Calu3 (cell line): ENCODE data around the gene RNF183. TPM values are rescaled to one million over a fixed set of nuclear protein-coding genes. Genes with fewer than 3 reads are reported as not detected.

Experiments
- BruUV-seq: library from RNA; stranded (reverse); fragments of 400-500 nt; replicated peaks from 2 replicates; lab custom pipeline; 2021; lab: Mats Ljungman, UMichigan
- CTCF ChIA-PET: fragments of 300-600 bp; sonication (Branson Sonifier 250); formaldehyde crosslinking; loops from one replicate; lab custom pipeline; 2022; ENCODE audit warnings: antibody characterized with exemption; lab: Charles Lee
- DNase-seq: peaks from one replicate; pipeline ENCODE4 v3.0.0; 2022
- H3K27ac Mint-ChIP-seq: one replicate; pipeline ENCODE4 v1.8.0; 2022; ENCODE audit warnings: mixed read lengths; ENCODE audit not compliant: unreplicated experiment
- H3K27me3 Mint-ChIP-seq: one replicate; pipeline ENCODE4 v1.8.0; 2022; ENCODE audit warnings: mixed read lengths; ENCODE audit not compliant: unreplicated experiment
- H3K36me3 Mint-ChIP-seq: one replicate; pipeline ENCODE4 v1.8.0; 2022; ENCODE audit warnings: mild to moderate bottlenecking, moderate library complexity, mixed read lengths; ENCODE audit not compliant: insufficient read depth, unreplicated experiment
- H3K4me1 Mint-ChIP-seq: one replicate; pipeline ENCODE4 v1.8.0; 2022; ENCODE audit warnings: mild to moderate bottlenecking, low read depth, mixed read lengths; ENCODE audit not compliant: unreplicated experiment
- H3K4me3 Mint-ChIP-seq: one replicate; pipeline ENCODE4 v1.8.0; 2022; ENCODE audit warnings: mild to moderate bottlenecking, low read depth, moderate library complexity, mixed read lengths; ENCODE audit not compliant: unreplicated experiment
- H3K9me3 Mint-ChIP-seq: one replicate; pipeline ENCODE4 v1.8.0; 2022; ENCODE audit warnings: low read depth, mixed read lengths; ENCODE audit not compliant: unreplicated experiment
- intact Hi-C: fragments of 100-400 bp; cut with micrococcal nuclease; formaldehyde crosslinking; loops from one replicate; pipeline ENCODE4 v1.10.0; 2022; ENCODE audit not compliant: unreplicated experiment
- total RNA-seq: library from RNA; stranded (reverse); gene quantifications from 2 replicates; pipeline ENCODE4 v1.2.3, GENCODE V29; 2022
- TF ChIP-seq, protein P1 (sequence below): fragments of 200-600 bp; IDR thresholded peaks from one replicate; pipeline ENCODE4 v1.8.0; 2022; ENCODE audit warnings: antibody characterized with exemption; ENCODE audit not compliant: unreplicated experiment

RNF183 gene
- total RNA-seq, 1 experiment from 2014 or later, result 1.5 TPM

- no TSS peak for BruUV-seq
- Mint-ChIP-seq H3K27ac (no peak overlapping the region), H3K27me3 (no peaks in the 10 kb centered on the region), H3K4me3 (no peak overlapping the region), H3K36me3 (no peaks in the 10 kb centered on the region), H3K9me3 (no peaks in the 10 kb centered on the region), H3K4me1 (no peaks in the 10 kb centered on the region)
- intact Hi-C loops, result no loop called here
- no peak for DNase-seq
- CTCF ChIA-PET, result interaction anchor here (0.6 kb wide), 1 partner anchor 22 kb away, joined by 3 read pairs; no protein-coding TSS in a partner anchor
- TF ChIP-seq, protein P1, sequence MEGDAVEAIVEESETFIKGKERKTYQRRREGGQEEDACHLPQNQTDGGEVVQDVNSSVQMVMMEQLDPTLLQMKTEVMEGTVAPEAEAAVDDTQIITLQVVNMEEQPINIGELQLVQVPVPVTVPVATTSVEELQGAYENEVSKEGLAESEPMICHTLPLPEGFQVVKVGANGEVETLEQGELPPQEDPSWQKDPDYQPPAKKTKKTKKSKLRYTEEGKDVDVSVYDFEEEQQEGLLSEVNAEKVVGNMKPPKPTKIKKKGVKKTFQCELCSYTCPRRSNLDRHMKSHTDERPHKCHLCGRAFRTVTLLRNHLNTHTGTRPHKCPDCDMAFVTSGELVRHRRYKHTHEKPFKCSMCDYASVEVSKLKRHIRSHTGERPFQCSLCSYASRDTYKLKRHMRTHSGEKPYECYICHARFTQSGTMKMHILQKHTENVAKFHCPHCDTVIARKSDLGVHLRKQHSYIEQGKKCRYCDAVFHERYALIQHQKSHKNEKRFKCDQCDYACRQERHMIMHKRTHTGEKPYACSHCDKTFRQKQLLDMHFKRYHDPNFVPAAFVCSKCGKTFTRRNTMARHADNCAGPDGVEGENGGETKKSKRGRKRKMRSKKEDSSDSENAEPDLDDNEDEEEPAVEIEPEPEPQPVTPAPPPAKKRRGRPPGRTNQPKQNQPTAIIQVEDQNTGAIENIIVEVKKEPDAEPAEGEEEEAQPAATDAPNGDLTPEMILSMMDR, result no peak
Observed at GRCh38 chr9:113317777-113318176, 14.6 kb upstream of the RNF183 start.

DNA sequence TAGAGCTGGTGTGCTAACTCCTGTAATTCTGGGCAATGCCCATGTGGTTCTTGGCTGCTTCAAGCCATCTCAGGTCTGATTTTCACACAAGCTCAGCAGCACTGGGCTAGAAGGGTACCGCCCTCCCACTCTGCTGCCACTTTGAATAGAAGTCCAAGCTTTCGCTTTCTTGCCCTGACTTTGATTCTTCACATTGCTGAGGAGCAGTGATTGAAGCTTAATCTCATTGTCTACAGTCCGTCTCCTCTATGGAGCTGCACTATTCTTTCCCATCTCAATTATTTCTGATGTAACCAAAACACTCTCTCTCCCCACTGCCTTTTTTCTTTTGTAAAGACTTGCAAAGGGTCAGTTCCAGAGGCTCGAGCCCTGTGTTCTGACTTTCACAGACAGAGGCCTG is 12.9 kb upstream of the RNF183 start:
- Mint-ChIP-seq H3K4me1 (no peaks in the 10 kb centered on the region), H3K27ac (no peak overlapping the region), H3K4me3 (no peak overlapping the region), H3K9me3 (no peaks in the 10 kb centered on the region), H3K36me3 (no peaks in the 10 kb centered on the region), H3K27me3 (no peaks in the 10 kb centered on the region)
- intact Hi-C loops, result no loop called here
- no peak for DNase-seq
- BruUV-seq, result no TSS peak
- TF ChIP-seq, protein P1, result no peak
- CTCF ChIA-PET, result interaction anchor here (0.5 to 0.7 kb wide), 2 partner anchors 29 to 466 kb away, joined by 3 to 4 read pairs; no protein-coding TSS in a partner anchor

DNA sequence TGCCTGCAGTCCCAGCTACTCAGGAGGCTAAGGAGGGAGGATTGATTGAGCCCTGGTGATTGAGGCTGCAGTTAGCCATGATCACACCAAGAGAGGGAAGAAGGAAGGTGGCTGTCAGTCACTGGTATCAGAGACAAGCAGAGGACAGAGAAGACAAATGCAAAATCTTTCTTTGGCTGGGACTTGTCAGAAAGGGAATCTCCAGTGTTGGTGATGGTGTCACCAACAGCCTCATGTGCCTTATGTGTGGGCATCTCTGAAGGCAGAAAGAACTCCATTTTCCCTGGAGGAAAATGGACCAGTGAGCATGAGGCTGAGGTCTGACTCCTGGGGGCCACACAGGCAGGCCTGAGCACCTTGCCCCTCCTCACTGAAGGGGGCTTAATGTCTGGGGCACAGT is 12.1 kb upstream of the RNF183 start:
- H3K27me3 Mint-ChIP-seq, result no peaks in the 10 kb centered on the region
- no peaks in the 10 kb centered on the region for H3K9me3 Mint-ChIP-seq
- TF ChIP-seq, protein P1, result no peak
- H3K4me3 Mint-ChIP-seq, result no peak overlapping the region
- DNase-seq, result no peak
- CTCF ChIA-PET, result interaction anchor here (0.7 kb wide), 1 partner anchor 466 kb away, joined by 3 read pairs; no protein-coding TSS in a partner anchor
- intact Hi-C loops, result no loop called here
- no peaks in the 10 kb centered on the region for H3K36me3 Mint-ChIP-seq
- H3K27ac Mint-ChIP-seq, result no peak overlapping the region
- H3K4me1 Mint-ChIP-seq, result no peaks in the 10 kb centered on the region
- no TSS peak for BruUV-seq

DNA sequence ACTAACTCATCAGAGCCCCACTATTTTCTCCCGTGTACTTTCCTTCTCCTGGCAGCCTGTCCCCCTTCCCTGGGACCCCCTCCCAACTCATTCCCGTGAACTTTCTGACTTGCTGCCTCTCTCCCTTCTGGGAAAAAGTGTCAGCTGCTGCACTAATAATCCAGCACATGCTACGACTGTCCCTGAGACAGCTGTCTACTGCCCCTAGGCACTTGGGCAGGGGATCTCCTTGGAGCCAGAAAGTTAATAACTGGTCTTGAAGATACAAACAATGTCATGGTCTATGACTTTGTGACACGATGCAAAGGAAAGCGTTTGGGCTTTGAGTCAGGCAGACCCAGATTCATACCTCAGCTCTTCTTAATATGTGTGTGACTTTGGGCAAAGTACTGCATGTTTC is 10.1 kb upstream of the RNF183 start:
- H3K27ac Mint-ChIP-seq, result no peak overlapping the region
- TF ChIP-seq, protein P1, result no peak
- no peak for DNase-seq
- no peak overlapping the region for H3K4me3 Mint-ChIP-seq
- no peaks in the 10 kb centered on the region for H3K4me1 Mint-ChIP-seq
- H3K9me3 Mint-ChIP-seq, result no peaks in the 10 kb centered on the region
- intact Hi-C loops, result no loop called here
- H3K36me3 Mint-ChIP-seq, result no peaks in the 10 kb centered on the region
- H3K27me3 Mint-ChIP-seq, result no peaks in the 10 kb centered on the region
- CTCF ChIA-PET, result no interaction called here
- no TSS peak for BruUV-seq
